Raji (cell line): ENCODE data around the gene SPTLC3.

Source experiments
- POLR2A ChIP-seq: IDR thresholded peaks from 2 replicates; pipeline ENCODE4 v1.6.1; 2011; ENCODE audit warnings: low read depth, low read length, control low read depth; ENCODE audit not compliant: insufficient read depth

SPTLC3 gene

GRCh38 chr20:13009682-13010406 is 1.1 kb downstream of the SPTLC3 start:
- no peak for TF ChIP-seq POLR2A

DNA sequence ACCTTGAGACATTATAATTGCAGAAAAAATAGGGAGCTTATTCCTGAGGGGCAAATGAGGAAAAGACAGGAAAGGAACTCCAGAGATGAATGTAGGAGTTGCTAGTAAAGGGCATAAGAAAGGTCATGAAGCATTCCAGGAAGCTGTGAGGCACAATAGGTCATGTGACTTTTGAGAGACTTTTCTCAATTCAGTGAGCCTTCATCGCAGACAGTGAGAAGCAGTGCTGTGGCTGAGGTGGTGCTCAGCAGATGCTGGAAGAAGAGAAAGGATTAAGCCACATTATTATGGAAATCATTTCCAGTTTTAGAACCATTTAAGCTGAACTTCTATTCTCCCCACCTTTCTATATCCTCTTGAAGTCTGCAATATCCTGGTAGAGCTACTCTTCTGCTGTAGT is 4.1 kb downstream of the SPTLC3 start:
- TF ChIP-seq POLR2A: no peak

DNA sequence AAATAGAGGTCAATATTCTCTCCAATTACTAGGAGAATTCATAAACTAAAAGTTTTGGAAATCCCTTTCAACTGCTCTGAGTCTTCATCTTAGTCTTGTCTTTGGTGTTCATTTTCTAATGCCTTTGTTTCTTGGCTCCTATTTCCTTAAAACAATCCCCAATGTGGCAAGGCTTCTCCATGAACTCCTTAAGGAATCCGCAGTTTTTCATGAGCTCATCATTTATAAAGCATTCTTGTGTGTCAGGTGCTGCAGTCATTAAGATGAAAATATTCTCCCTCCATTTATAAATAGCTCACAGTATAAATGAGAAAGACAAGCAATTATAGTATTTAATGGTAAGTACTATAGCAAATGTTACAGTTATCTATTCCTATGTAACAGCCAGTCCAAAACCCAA is 4.6 kb downstream of the SPTLC3 start:
- TF ChIP-seq POLR2A: no peak

GRCh38 chr20:13017235-13017634 is 8.5 kb downstream of the SPTLC3 start:
- TF ChIP-seq POLR2A: no peak

DNA sequence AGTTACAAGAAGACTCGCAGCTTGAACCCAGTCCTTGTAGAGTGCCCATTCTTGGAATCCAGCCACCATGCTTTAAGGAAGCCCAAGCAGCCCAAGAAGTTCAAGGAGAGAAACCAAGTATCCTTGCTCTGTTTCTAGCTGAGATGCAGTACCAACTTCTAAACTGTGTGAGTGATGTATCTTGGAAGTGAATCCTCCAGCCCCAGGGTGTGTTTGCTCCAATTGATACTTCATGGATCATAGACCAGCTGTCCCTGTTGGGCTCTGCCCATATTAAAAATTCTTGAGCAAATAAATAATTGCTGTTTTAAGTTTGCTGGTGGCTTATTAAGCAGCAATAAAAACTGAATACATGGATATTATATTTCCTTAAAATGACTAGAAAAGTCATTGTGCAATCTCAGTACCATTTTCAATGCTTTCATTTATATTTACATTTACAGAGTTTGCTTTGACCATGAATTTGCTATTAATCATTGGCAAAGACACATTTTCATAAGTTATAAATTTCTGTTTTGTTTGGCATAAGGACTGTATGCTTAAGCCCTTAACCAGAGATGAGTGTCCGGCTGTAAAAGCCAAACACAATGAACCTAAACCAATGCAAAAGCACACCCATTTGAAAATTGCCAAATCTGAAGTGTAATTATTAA is 9.2 kb downstream of the SPTLC3 start:
- TF ChIP-seq POLR2A: no peak

DNA sequence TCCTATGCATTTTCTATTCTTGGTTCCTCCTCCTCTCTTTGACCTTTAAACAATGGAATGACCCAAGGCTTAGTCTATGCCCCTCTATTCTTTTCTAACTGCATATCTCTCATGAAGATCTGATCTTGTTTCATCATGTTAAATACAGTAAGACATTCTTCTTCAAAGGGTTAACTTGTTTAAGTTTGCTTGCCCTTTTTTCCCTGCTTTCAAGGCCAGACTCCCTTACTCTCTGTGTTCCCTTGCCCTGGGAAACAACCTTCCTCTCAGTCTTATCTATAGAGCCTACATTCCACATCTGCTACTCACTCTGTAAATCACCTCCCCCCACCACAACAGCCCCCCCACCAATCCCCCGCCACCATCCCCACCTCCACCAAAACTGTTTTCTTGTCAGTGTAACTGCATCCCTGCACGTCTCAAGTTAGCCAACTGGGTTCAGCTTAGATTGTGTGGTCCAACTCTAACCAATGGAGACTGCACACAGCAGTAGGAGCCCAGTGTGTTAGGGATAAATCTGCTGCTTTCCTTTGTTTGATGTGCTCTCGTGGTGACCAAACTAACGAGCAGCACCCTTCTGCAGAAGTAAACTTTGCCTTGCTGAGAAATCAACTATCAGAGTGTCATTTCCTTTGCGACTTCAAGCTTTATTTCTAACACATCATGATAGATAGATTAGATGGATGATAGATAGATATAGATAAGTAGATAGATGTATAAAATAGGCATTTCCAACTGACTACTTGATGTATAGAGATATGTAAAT is 12.6 kb downstream of the SPTLC3 start:
- TF ChIP-seq POLR2A: no peak

DNA sequence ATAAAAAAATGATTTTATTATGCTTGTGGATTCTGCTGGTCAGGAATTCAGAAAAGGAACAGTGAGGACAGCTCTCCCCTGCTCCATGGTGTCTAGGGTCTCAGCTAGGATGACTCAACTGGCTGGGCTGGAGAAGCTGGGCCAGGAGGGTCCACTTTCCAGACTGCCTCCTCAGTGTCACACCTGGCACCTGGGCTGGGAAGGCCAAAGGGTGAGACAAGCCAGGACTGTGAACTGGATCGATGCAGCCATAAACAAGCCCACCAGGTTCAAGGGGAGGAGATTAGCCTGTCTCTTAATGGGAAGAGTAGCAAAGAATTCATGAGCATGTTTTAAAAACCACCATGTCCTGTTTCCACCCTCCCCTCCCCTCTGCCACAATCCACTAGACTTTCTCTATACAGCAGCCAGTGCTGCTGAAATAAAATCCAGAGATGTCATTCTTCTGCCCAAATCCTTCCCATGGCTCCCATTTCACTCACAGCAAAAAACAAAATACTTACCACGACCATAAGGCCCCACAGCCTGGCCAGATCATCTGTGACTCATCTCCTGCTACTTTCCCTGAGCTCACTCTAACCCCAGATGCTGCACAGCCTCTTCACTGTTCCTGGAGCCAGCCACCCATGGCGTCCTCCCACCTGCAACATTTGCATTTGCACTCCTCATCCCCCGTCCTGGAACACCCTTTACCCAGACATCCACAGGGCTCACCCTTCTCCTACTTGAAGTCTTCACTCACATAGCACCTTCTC is 13.8 kb downstream of the SPTLC3 start:
- no peak for TF ChIP-seq POLR2A

DNA sequence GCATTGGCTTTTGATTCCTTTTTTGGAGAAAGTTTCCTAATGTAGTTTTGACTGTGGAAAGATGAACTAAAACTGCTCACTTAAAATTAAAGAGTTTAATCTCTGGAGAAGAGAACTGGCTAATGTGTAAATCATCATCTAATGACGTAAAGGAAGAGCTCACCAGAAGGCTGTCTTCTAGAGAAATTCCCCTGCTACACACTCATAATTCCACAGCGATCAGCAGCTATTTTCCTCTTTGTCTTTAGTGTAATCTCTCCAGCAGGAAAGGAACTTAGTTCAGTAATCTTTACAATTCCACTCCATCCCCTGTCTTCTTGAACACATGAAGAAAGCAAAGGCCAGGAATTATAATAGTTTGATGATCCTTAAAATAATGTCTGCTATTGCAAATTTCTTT is 15.8 kb downstream of the SPTLC3 start:
- TF ChIP-seq POLR2A: no peak

- TF ChIP-seq POLR2A: no peak
These were observed 16.4 kb downstream of the SPTLC3 start for GRCh38 chr20:13025181-13025580.

GRCh38 chr20:13028001-13028400 is 19.2 kb downstream of the SPTLC3 start:
- TF ChIP-seq POLR2A: no peak

GRCh38 chr20:13028673-13029072 is 19.9 kb downstream of the SPTLC3 start:
- TF ChIP-seq POLR2A: no peak

GRCh38 chr20:13029687-13030375 is 21.1 kb downstream of the SPTLC3 start:
- TF ChIP-seq POLR2A: no peak

DNA sequence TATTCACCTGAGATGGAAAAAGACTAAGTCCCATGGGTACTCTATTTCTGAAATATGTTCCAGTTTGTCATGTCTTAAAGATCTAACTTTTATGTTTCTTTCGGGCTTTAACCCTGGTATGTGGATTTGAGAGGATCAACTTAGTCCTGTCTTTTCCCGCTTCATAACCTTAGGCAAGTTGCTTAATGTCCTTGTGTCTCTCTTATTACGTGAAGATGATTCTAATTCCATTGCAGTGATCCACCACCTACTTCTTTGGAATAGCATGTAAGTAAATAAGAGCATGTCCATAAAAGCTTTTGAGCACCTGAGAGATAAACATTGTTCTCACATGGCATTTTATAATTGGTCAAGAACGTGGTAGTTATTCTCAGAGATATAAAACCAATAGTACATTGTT is 23.0 kb downstream of the SPTLC3 start:
- no peak for TF ChIP-seq POLR2A

- no peak for TF ChIP-seq POLR2A
These were observed 25.3 kb downstream of the SPTLC3 start for GRCh38 chr20:13034115-13034514.

- no peak for TF ChIP-seq POLR2A
These were observed 26.2 kb downstream of the SPTLC3 start for GRCh38 chr20:13034936-13035335.
